ENCODE data around the gene HAUS1.

- TF ChIP-seq CTCF (IDR thresholded peaks at IDR 0.05): no peak
- no peak for TF ChIP-seq POLR2A (IDR thresholded peaks at IDR 0.05)
Measured at GRCh38 chr18:46113751-46114150, 9.6 kb downstream of the HAUS1 start.

Data from heart left ventricle (tissue), 13 donors.